HG03159 (cell line): ENCODE data around the gene SOBP.

Source experiments
- ATAC-seq: cut with Tn5 transposase; IDR thresholded peaks from one replicate; pipeline ENCODE4 v1.9.1; 2021; ENCODE audit warnings: mild to moderate bottlenecking, moderate library complexity; ENCODE audit not compliant: unreplicated experiment

SOBP gene

GRCh38 chr6:107656401-107656800 is 166.5 kb downstream of the SOBP start:
- ATAC-seq, result no peak

- ATAC-seq, result no peak
Observed at GRCh38 chr6:107656883-107657282, 167.0 kb downstream of the SOBP start.

GRCh38 chr6:107657373-107657754 is 167.4 kb downstream of the SOBP start:
- no peak for ATAC-seq

GRCh38 chr6:107657755-107658461 is 168.0 kb downstream of the SOBP start:
- peak; percentile 87 for ATAC-seq

- no peak for ATAC-seq
Observed at GRCh38 chr6:107658920-107659865, 169.3 kb downstream of the SOBP start.

GRCh38 chr6:107660839-107661238 is 170.9 kb downstream of the SOBP start:
- no peak for ATAC-seq

GRCh38 chr6:107661291-107661690 is 171.4 kb downstream of the SOBP start:
- no peak for ATAC-seq

- no peak for ATAC-seq
Observed at GRCh38 chr6:107662333-107662732, 172.4 kb downstream of the SOBP start.

- no peak for ATAC-seq
Observed at GRCh38 chr6:107663308-107663707, 173.4 kb downstream of the SOBP start.

GRCh38 chr6:107665382-107665781 is 175.5 kb downstream of the SOBP start:
- no peak for ATAC-seq

- no peak for ATAC-seq
Observed at GRCh38 chr6:107666084-107666980, 176.4 kb downstream of the SOBP start.

- ATAC-seq, result no peak
Observed at GRCh38 chr6:107666981-107667601, 177.2 kb downstream of the SOBP start.

GRCh38 chr6:107667790-107668189 is 177.9 kb downstream of the SOBP start:
- ATAC-seq, result no peak

- peak; percentile 76 for ATAC-seq
Observed at GRCh38 chr6:107668743-107669474, 179.0 kb downstream of the SOBP start.

- ATAC-seq, result no peak
Observed at GRCh38 chr6:107670792-107671199, 180.9 kb downstream of the SOBP start.

- no peak for ATAC-seq
Observed at GRCh38 chr6:107673076-107673494, 183.2 kb downstream of the SOBP start.

- ATAC-seq, result peak; percentile 91
Observed at GRCh38 chr6:107674995-107675738, 185.2 kb downstream of the SOBP start.

- no peak for ATAC-seq
Observed at GRCh38 chr6:107676042-107676441, 186.1 kb downstream of the SOBP start.

GRCh38 chr6:107677399-107677798 is 187.5 kb downstream of the SOBP start:
- ATAC-seq, result no peak
